Embryonic facial prominence (tissue), 1 donor: ENCODE measurements around the gene HYPK.

ENCODE experiments used
- DNase-seq: peaks from one replicate; pipeline ENCODE4 v3.0.0-alpha.2; 2016; ENCODE audit errors: extremely low spot score

HYPK gene

GRCh38 chr15:43845421-43845820 is 45.0 kb downstream of the HYPK start:
- DNase-seq = no peak

GRCh38 chr15:43851251-43851650 is 50.9 kb downstream of the HYPK start:
- no peak for DNase-seq

- no peak for DNase-seq
These were observed 52.2 kb downstream of the HYPK start for GRCh38 chr15:43852607-43853006.
